ENCODE measurements around the gene HSBP1.

Gene HSBP1

GRCh38 chr16:83813823-83814658, 6.3 kb downstream of the HSBP1 start:
- peaks cover 31% of the 10 kb centered on the region for H3K36me3 Mint-ChIP-seq (ENCODE audit: low read depth)
- H3K27ac Mint-ChIP-seq = peak overlapping the region; percentile 35 to 47 (median 45)
- no peak overlapping the region for H3K4me3 Mint-ChIP-seq
- no peak for TF ChIP-seq CTCF (IDR thresholded peaks at IDR 0.05; ENCODE audit: unreplicated experiment in 3 of 3)
- no peaks in the 10 kb centered on the region for H3K9me3 Mint-ChIP-seq
- no peaks in the 10 kb centered on the region for H3K27me3 Mint-ChIP-seq (ENCODE audit: low read depth)
- H3K4me1 Mint-ChIP-seq = peaks cover 31% of the 10 kb centered on the region

GRCh38 chr16:83814659-83814985, 6.8 kb downstream of the HSBP1 start:
- H3K27me3 Mint-ChIP-seq (ENCODE audit: low read depth) = no peaks in the 10 kb centered on the region
- no peak for TF ChIP-seq CTCF (IDR thresholded peaks at IDR 0.05; ENCODE audit: unreplicated experiment in 3 of 3)
- H3K36me3 Mint-ChIP-seq (ENCODE audit: low read depth) = peaks cover 28% of the 10 kb centered on the region
- H3K27ac Mint-ChIP-seq = peak overlapping the region in 2 of 3 experiments; percentile 45 to 47
- no peak overlapping the region for H3K4me3 Mint-ChIP-seq
- H3K9me3 Mint-ChIP-seq = no peaks in the 10 kb centered on the region
- peaks cover 28% of the 10 kb centered on the region for H3K4me1 Mint-ChIP-seq

GRCh38 chr16:83817022-83817421, 9.2 kb downstream of the HSBP1 start:
- H3K27ac Mint-ChIP-seq = no peak overlapping the region
- H3K4me3 Mint-ChIP-seq = no peak overlapping the region
- H3K27me3 Mint-ChIP-seq (ENCODE audit: low read depth) = no peaks in the 10 kb centered on the region
- TF ChIP-seq CTCF (IDR thresholded peaks at IDR 0.05; ENCODE audit: unreplicated experiment in 3 of 3) = no peak
- H3K9me3 Mint-ChIP-seq = no peaks in the 10 kb centered on the region
- peaks cover 13% of the 10 kb centered on the region for H3K36me3 Mint-ChIP-seq (ENCODE audit: low read depth)
- H3K4me1 Mint-ChIP-seq = peaks cover 16% of the 10 kb centered on the region

- peaks cover under 1% of the 10 kb centered on the region for H3K36me3 Mint-ChIP-seq (ENCODE audit: low read depth)
- H3K4me3 Mint-ChIP-seq = no peak overlapping the region
- H3K9me3 Mint-ChIP-seq = no peaks in the 10 kb centered on the region
- H3K27ac Mint-ChIP-seq = peak overlapping the region in 1 of 3 experiments; percentile 54
- peaks cover 16% of the 10 kb centered on the region for H3K4me1 Mint-ChIP-seq
- TF ChIP-seq CTCF (IDR thresholded peaks at IDR 0.05; ENCODE audit: unreplicated experiment in 3 of 3) = no peak
- peaks cover 6% of the 10 kb centered on the region for H3K27me3 Mint-ChIP-seq (ENCODE audit: low read depth)
These were observed 10.5 kb downstream of the HSBP1 start for GRCh38 chr16:83818276-83818675.

- H3K27ac Mint-ChIP-seq = no peak overlapping the region
- H3K4me1 Mint-ChIP-seq = peaks cover 7% of the 10 kb centered on the region
- no peak overlapping the region for H3K4me3 Mint-ChIP-seq
- peaks cover 6% of the 10 kb centered on the region for H3K27me3 Mint-ChIP-seq (ENCODE audit: low read depth)
- no peak for TF ChIP-seq CTCF (IDR thresholded peaks at IDR 0.05; ENCODE audit: unreplicated experiment in 3 of 3)
- H3K9me3 Mint-ChIP-seq = no peaks in the 10 kb centered on the region
- H3K36me3 Mint-ChIP-seq (ENCODE audit: low read depth) = no peaks in the 10 kb centered on the region
These were observed 11.6 kb downstream of the HSBP1 start for GRCh38 chr16:83819361-83819760.

Measured in nephron (organoid).